Liver (tissue), 9 donors: ENCODE measurements around the gene NKX2-1. TPM values are rescaled to one million over a fixed set of nuclear protein-coding genes. Genes with fewer than 3 reads are reported as not detected.

Experiments used
- DNase-seq: peaks from one replicate; pipeline ENCODE4 v3.0.0-alpha.2; 2017; ENCODE audit warnings: low spot score
- H3K27ac ChIP-seq, 2 donors: one replicate each; pipeline ENCODE4 v1.7.0; 2013; ENCODE audit warnings: inconsistent platforms in 2 of 2, low read length in 2 of 2, control low read depth in 1 of 2, low read depth in 1 of 2, mild to moderate bottlenecking in 1 of 2
- H3K27me3 ChIP-seq, 4 donors: one replicate each; pipeline versions ENCODE4 v1.6.1 to v1.7.0; 2013; ENCODE audit warnings: low read length in 3 of 4, inconsistent platforms in 1 of 4, mild to moderate bottlenecking in 1 of 4, moderate library complexity in 1 of 4; ENCODE audit not compliant: control insufficient read depth in 4 of 4, insufficient read depth in 4 of 4
- H3K36me3 ChIP-seq, 4 donors: one replicate each; pipeline versions ENCODE4 v1.6.1 to v1.7.0; 2013; ENCODE audit warnings: low read length in 3 of 4, mild to moderate bottlenecking in 3 of 4, low read depth in 1 of 4, moderate library complexity in 1 of 4; ENCODE audit not compliant: control insufficient read depth in 4 of 4, insufficient read depth in 3 of 4
- H3K4me1 ChIP-seq, 4 donors: one replicate each; pipeline versions ENCODE4 v1.6.1 to v1.7.0; 2013; ENCODE audit warnings: low read length in 3 of 4, mild to moderate bottlenecking in 3 of 4, moderate library complexity in 1 of 4; ENCODE audit not compliant: control insufficient read depth in 4 of 4, insufficient read depth in 4 of 4
- H3K4me3 ChIP-seq, 3 donors: one replicate each; pipeline versions ENCODE4 v1.6.1 to v1.7.0; 2013; ENCODE audit warnings: low read length in 3 of 3, control low read depth in 1 of 3, low read depth in 1 of 3, mild to moderate bottlenecking in 1 of 3
- H3K9ac ChIP-seq, 2 donors: one replicate each; pipeline ENCODE4 v1.7.0; 2013; ENCODE audit warnings: low read length in 2 of 2, mild to moderate bottlenecking in 2 of 2, moderate library complexity in 2 of 2, control low read depth in 1 of 2, low read depth in 1 of 2
- H3K9me3 ChIP-seq, 4 donors: one replicate each; pipeline versions ENCODE4 v1.6.1 to v1.7.0; 2013; ENCODE audit warnings: low read length in 3 of 4; ENCODE audit not compliant: control insufficient read depth in 4 of 4
- ATF3 ChIP-seq: IDR thresholded peaks from 2 replicates; pipeline ENCODE4 v1.6.1; 2016; ENCODE audit warnings: antibody characterized with exemption
- CTCF ChIP-seq: fragments of 150-350 bp; IDR thresholded peaks from 2 replicates; pipeline ENCODE4 v1.5.1; 2017; ENCODE audit warnings: improper control_type of control experiment, low read depth, low read length; ENCODE audit not compliant: missing input control
- EGR1 ChIP-seq, 2 donors: IDR thresholded peaks; 2 replicates each; pipeline ENCODE4 v1.6.1; 2016 to 2018; ENCODE audit warnings: antibody characterized with exemption in 2 of 2, low read depth in 2 of 2
- FOXA1 ChIP-seq: IDR thresholded peaks from 2 replicates; pipeline ENCODE4 v1.6.1; 2016; ENCODE audit warnings: antibody characterized with exemption
- FOXA2 ChIP-seq: IDR thresholded peaks from 2 replicates; pipeline ENCODE4 v1.6.1; 2016; ENCODE audit warnings: antibody characterized with exemption
- HNF4A ChIP-seq, 2 donors: conservative IDR thresholded peaks; 2 replicates each; pipeline ENCODE4 v1.6.1; 2016; ENCODE audit warnings: antibody characterized with exemption in 2 of 2, mild to moderate bottlenecking in 2 of 2
- HNF4G ChIP-seq: IDR thresholded peaks from 2 replicates; pipeline ENCODE4 v1.6.1; 2016; ENCODE audit warnings: antibody characterized with exemption
- JUND ChIP-seq, 2 donors: IDR thresholded peaks; 2 replicates each; pipeline ENCODE4 v1.6.1; 2016; ENCODE audit warnings: antibody characterized with exemption in 2 of 2
- MAX ChIP-seq: IDR thresholded peaks from 2 replicates; pipeline ENCODE4 v1.6.1; 2016; ENCODE audit warnings: antibody characterized with exemption
- NR2F2 ChIP-seq: IDR thresholded peaks from 2 replicates; pipeline ENCODE4 v1.6.1; 2016; ENCODE audit warnings: antibody characterized with exemption
- RAD21 ChIP-seq, 2 donors: IDR thresholded peaks; 2 replicates each; pipeline ENCODE4 v1.6.1; 2016; ENCODE audit warnings: antibody characterized with exemption in 2 of 2, mild to moderate bottlenecking in 2 of 2
- REST ChIP-seq: IDR thresholded peaks from 2 replicates; pipeline ENCODE4 v1.6.1; 2016; ENCODE audit warnings: antibody characterized with exemption, mild to moderate bottlenecking
- RXRA ChIP-seq, 2 donors: IDR thresholded peaks; 2 replicates each; pipeline ENCODE4 v1.6.1; 2017 to 2018; ENCODE audit warnings: antibody characterized with exemption in 2 of 2, mild to moderate bottlenecking in 1 of 2
- SP1 ChIP-seq: IDR thresholded peaks from 2 replicates; pipeline ENCODE4 v1.6.1; 2018; ENCODE audit warnings: antibody characterized with exemption, mild to moderate bottlenecking
- TAF1 ChIP-seq: conservative IDR thresholded peaks from 2 replicates; pipeline ENCODE4 v1.6.1; 2016; ENCODE audit warnings: antibody characterized with exemption, mild to moderate bottlenecking
- YY1 ChIP-seq: IDR thresholded peaks from 2 replicates; pipeline ENCODE4 v1.6.1; 2016; ENCODE audit warnings: antibody characterized with exemption, mild to moderate bottlenecking
- ZBTB33 ChIP-seq: IDR thresholded peaks from 2 replicates; pipeline ENCODE4 v1.6.1; 2016; ENCODE audit warnings: antibody characterized with exemption
- WGBS: extraction: QIAGEN DNeasy Blood & Tissue Kit; methylation state at CpG from one replicate; pipeline ENCODE4 v1.1.7; 2013; 5-methylcytosine and 5-hydroxymethylcytosine counted together
- polyA plus RNA-seq, 2 donors: library from polyadenylated mRNA; stranded (reverse) in 1 of 2; unstranded in 1 of 2; fragments of 200-250 nt in 1 of 2; fragments of >200 nt in 1 of 2; fragmentation: Nextera tagmentation in 1 of 2; extraction: Ambion mirVana in 1 of 2; gene quantifications; one replicate each; pipeline versions ENCODE4 v1.2.1 to v1.2.3, GENCODE V29; 2013 to 2015
- total RNA-seq, 2 donors: library from RNA; depleted of rRNA; stranded (reverse); fragments of >200 nt; gene quantifications; one replicate each; pipeline ENCODE4 v1.2.3, GENCODE V29; 2014
- donor health status: healthy.
- donor health status: healthy.
- donor health status: healthy.
- donor health status: healthy.
- donor health status: healthy.

NKX2-1 gene
- total and polyA plus RNA-seq, 4 donors, result not detected

GRCh38 chr14:36479344-36479743 lies 40.7 kb downstream of the NKX2-1 start:
- H3K27me3 ChIP-seq, result no peaks in the 10 kb centered on the region
- TF ChIP-seq SP1 (no peak), HNF4G (no peak), TAF1 (no peak), REST (no peak), JUND (IDR thresholded peaks at IDR 0.05) (no peak), MAX (no peak), ATF3 (no peak), HNF4A (conservative IDR thresholded peaks at IDR 0.05) (no peak), FOXA2 (no peak), RAD21 (IDR thresholded peaks at IDR 0.05) (no peak), ZBTB33 (no peak), RXRA (IDR thresholded peaks at IDR 0.05) (no peak), NR2F2 (no peak)
- H3K36me3 ChIP-seq, result no peaks in the 10 kb centered on the region
- no peak overlapping the region for H3K9ac ChIP-seq
- no peak overlapping the region for H3K4me3 ChIP-seq
- H3K4me1 ChIP-seq, result no peaks in the 10 kb centered on the region
- DNase-seq, result no peak
- H3K27ac ChIP-seq, result no peak overlapping the region
- WGBS, result 75% methylated on average over 4 of the region's 4 CpGs
- no peaks in the 10 kb centered on the region for H3K9me3 ChIP-seq

GRCh38 chr14:36478782-36479181 lies 41.2 kb downstream of the NKX2-1 start:
- H3K4me3 ChIP-seq, result no peak overlapping the region
- H3K27ac ChIP-seq, result no peak overlapping the region
- TF ChIP-seq NR2F2, result no peak
- TF ChIP-seq EGR1 (IDR thresholded peaks at IDR 0.05; ENCODE audit: low read depth in 2 of 2), result no peak
- no peak for TF ChIP-seq FOXA1
- TF ChIP-seq ZBTB33, result no peak
- no peak for TF ChIP-seq CTCF
- no peak for TF ChIP-seq YY1
- no peak for TF ChIP-seq SP1
- no peak for TF ChIP-seq FOXA2
- TF ChIP-seq RAD21 (IDR thresholded peaks at IDR 0.05), result no peak
- no peaks in the 10 kb centered on the region for H3K36me3 ChIP-seq
- H3K9me3 ChIP-seq, result no peaks in the 10 kb centered on the region
- no peak overlapping the region for H3K9ac ChIP-seq
- no peaks in the 10 kb centered on the region for H3K27me3 ChIP-seq
- no peaks in the 10 kb centered on the region for H3K4me1 ChIP-seq
- DNase-seq, result no peak
- WGBS, result 0% methylated on average over 1 of the region's 1 CpG
